ENCODE data around the gene SAPCD2. TPM values are rescaled to one million over a fixed set of nuclear protein-coding genes. Genes with fewer than 3 reads are reported as not detected.

Gene SAPCD2
- total and polyA plus RNA-seq, 2 of the 8 experiments (the other 6 are each of a cell fraction or from before 2014, with no cell fraction given): 12.7 to 32.1 TPM

DNA sequence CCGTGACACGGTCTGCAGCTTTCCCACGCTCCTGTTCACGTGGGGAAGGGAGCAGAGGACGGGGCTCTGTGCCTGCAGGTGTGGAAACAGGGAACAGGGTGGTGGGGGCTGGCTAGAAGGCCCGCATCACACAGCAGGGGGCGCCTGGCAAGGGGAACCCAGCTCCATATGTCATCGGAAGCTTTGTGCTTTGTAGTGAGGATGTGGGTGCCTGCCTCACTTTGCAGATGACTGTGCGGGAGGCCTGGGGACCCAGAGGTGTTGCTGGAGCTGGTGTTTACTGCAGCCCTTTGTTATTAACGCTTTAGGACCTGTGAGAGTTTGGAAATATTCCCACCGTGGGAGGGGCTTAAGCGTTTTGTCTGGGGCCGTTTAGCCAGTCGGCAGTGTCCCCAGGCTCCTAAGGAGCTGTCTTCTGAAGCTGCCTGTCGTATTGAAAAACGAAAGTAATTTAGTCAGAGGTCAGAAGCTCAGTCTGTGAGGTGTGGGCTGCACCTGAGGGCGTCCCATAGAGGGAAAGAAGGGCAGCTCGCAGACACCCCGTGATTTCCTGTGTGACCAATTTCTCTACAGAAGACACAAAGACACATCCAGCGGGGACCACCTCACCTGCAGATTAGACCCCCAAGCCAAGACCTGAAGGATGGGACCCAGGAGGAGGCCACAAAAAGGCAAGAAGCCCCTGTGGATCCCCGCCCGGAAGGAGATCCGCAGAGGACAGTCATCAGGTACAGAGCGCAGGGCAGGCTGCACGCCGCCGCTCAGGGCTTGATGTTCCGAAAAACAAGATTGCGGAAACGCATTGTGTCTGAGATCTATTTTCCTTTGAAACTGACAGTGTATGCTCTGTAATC lies 25.5 kb upstream of the SAPCD2 start:
- Histone ChIP-seq H4K20me1 (replicated peaks in 1 of 2; ENCODE audit: control insufficient read depth in 1 of 2, insufficient read depth in 2 of 2, low read length in 2 of 2) (no peaks in the 10 kb centered on the region), H3K4ac (replicated peaks; ENCODE audit: insufficient read length, low read depth, low read length) (no peak overlapping the region), H2BK120ac (replicated peaks; ENCODE audit: low read depth, low read length) (no peak overlapping the region), H4K8ac (ENCODE audit: extremely low read depth, insufficient read depth, low read length) (no peak overlapping the region; the same call in 1 of the 2 replicates), H4K5ac (ENCODE audit: insufficient read length, low read depth, low read length) (no peak overlapping the region), H3K23me2 (ENCODE audit: low read depth, low read length) (no peaks in the 10 kb centered on the region), H3K4me2 (ENCODE audit: insufficient read depth in 1 of 2, low read depth in 2 of 2, low read length in 2 of 2) (no peak overlapping the region), H3K4me3 (ENCODE audit: extremely low read depth in 1 of 4, insufficient read depth in 2 of 4, low read depth in 3 of 4, low read length in 4 of 4) (no peak overlapping the region), H3K23ac (ENCODE audit: insufficient read length) (no peak overlapping the region), H3K4me1 (replicated peaks in 1 of 4; ENCODE audit: control insufficient read depth in 3 of 4, insufficient read depth in 4 of 4, low read length in 3 of 4) (no peaks in the 10 kb centered on the region), H3K79me1 (ENCODE audit: low read depth, low read length) (no peaks in the 10 kb centered on the region), H3K56ac (replicated peaks; ENCODE audit: insufficient read length, low read depth, low read length) (no peak overlapping the region), H3K9ac (replicated peaks in 1 of 4; ENCODE audit: extremely low read depth in 1 of 4, low read depth in 3 of 4, low read length in 3 of 4) (no peak overlapping the region), H2AK5ac (ENCODE audit: low read depth, low read length) (no peak overlapping the region), H2BK15ac (ENCODE audit: low read length) (no peak overlapping the region), H2BK20ac (ENCODE audit: low read length) (no peak overlapping the region), H3K18ac (ENCODE audit: extremely low read depth, low read length) (no peak overlapping the region), H3K27ac (ENCODE audit: low read depth, low read length) (no peak overlapping the region), H3K36me3 (ENCODE audit: control insufficient read depth in 2 of 4, insufficient read depth in 4 of 4, low read length in 3 of 4) (peaks cover 0 to 4% (median 2%) of the 10 kb centered on the region in 4 experiments; a peak in 4 of 8 replicates), H4K91ac (replicated peaks; ENCODE audit: insufficient read length, low read length) (no peak overlapping the region), H3K14ac (ENCODE audit: insufficient read length) (no peak overlapping the region), H2BK5ac (ENCODE audit: low read depth, low read length) (no peak overlapping the region), H3K27me3 (replicated peaks in 1 of 4; ENCODE audit: control insufficient read depth in 3 of 4, extremely low read depth in 1 of 4, insufficient read depth in 3 of 4, low read length in 3 of 4) (no peaks in the 10 kb centered on the region), H2AFZ (ENCODE audit: low read length) (no peak overlapping the region), H2BK12ac (ENCODE audit: low read depth, low read length) (no peak overlapping the region), H3K79me2 (ENCODE audit: control insufficient read depth in 1 of 2, insufficient read depth in 2 of 2, low read length in 2 of 2) (no peaks in the 10 kb centered on the region), H3K9me3 (ENCODE audit: insufficient read depth in 2 of 2, low read depth in 1 of 2, low read length in 1 of 2) (no peaks in the 10 kb centered on the region)
- POLR2A ChIA-PET (ENCODE audit: partially characterized antibody): no interaction called here
- no peak for FAIRE-seq
- CTCF ChIA-PET (ENCODE audit: partially characterized antibody): interaction anchor here (0.6 to 1.3 kb wide), 6 partner anchors 9 to 61 kb away, joined by 3 to 5 read pairs (median 4); no protein-coding TSS in a partner anchor
- WGBS, 2 experiments (ENCODE audit: extremely low coverage in 1 of 2, insufficient coverage in 1 of 2, insufficient read length in 1 of 2, insufficient replicate concordance in 2 of 2, low coverage in 1 of 2, low lambda C conversion rate in 2 of 2, missing lambda C conversion rate in 1 of 2): 87% methylated on average over 27 of the region's 30 CpGs; no CpG with 5 or more reads in 1 of the 2 experiments
- TF ChIP-seq EGR1 (IDR thresholded peaks at IDR 0.05; ENCODE audit: borderline replicate concordance, low read depth, low read length) (no peak), CBX5 (IDR thresholded peaks at IDR 0.05; ENCODE audit: low read depth, low read length) (no peak), CBX8 (IDR thresholded peaks at IDR 0.05; ENCODE audit: borderline replicate concordance, low read depth, low read length) (no peak), FOSL1 (IDR thresholded peaks at IDR 0.05; ENCODE audit: insufficient read depth, low read depth, low read length) (no peak), KDM4A (IDR thresholded peaks at IDR 0.05; ENCODE audit: low read depth, low read length, severe bottlenecking) (no peak), CREB1 (IDR thresholded peaks at IDR 0.05) (no peak), EZH2 (IDR thresholded peaks at IDR 0.05; ENCODE audit: low read depth, low read length, severe bottlenecking) (no peak), TBP (IDR thresholded peaks at IDR 0.05; ENCODE audit: low read depth, low read length) (no peak), SP1 (IDR thresholded peaks at IDR 0.05; ENCODE audit: low read depth, low read length) (no peak), TEAD4 (IDR thresholded peaks at IDR 0.05; ENCODE audit: low read depth, low read length) (no peak), BCL11A (IDR thresholded peaks at IDR 0.05; ENCODE audit: low read depth in 2 of 2, low read length in 2 of 2) (no peak), CTBP2 (IDR thresholded peaks at IDR 0.05; ENCODE audit: borderline replicate concordance, insufficient read depth, insufficient read length, low read length) (no peak), POLR2A (IDR thresholded peaks at IDR 0.05; ENCODE audit: control extremely low read depth in 1 of 2, low read depth in 2 of 2, low read length in 2 of 2) (no peak)
- DNase-seq (ENCODE audit: low read depth in 1 of 2, low spot score in 2 of 2): no peak
